Activated T-cell treated with anti-CD3 and anti-CD28 coated beads for 1 hour (primary cell): ENCODE measurements around the gene MAP3K19.
"Not testable (repeated sequence)": the region's sequence is repeated elsewhere in the genome, so short reads cannot be mapped to it uniquely, and the experiment has no call there.

Source experiments
- DNase-seq: peaks from one replicate; pipeline ENCODE4 v3.0.0-alpha.2; 2020; ENCODE audit warnings: low read depth

The MAP3K19 gene

GRCh38 chr2:135047300-135047699, at the start of gene MAP3K19:
Gene MAP3K19 (minus strand): TSS chr2:135047447. CDS start chr2:135024647, 22,800 bp downstream.
- no peak for DNase-seq

GRCh38 chr2:135096665-135097446, 49.6 kb upstream of the MAP3K19 start:
- DNase-seq: no peak

- DNase-seq: no peak
These were observed 48.3 kb upstream of the MAP3K19 start for GRCh38 chr2:135095591-135095990.

GRCh38 chr2:135094508-135094907, 47.3 kb upstream of the MAP3K19 start:
- no peak for DNase-seq

- no peak for DNase-seq
These were observed 46.6 kb upstream of the MAP3K19 start for GRCh38 chr2:135093670-135094330.

- no peak for DNase-seq
These were observed 45.9 kb upstream of the MAP3K19 start for GRCh38 chr2:135093193-135093592.

- DNase-seq: no peak
These were observed 44.4 kb upstream of the MAP3K19 start for GRCh38 chr2:135091681-135092080.

- DNase-seq: not testable (repeated sequence)
These were observed 42.4 kb upstream of the MAP3K19 start for GRCh38 chr2:135089597-135089996.

- no peak for DNase-seq
These were observed 39.0 kb upstream of the MAP3K19 start for GRCh38 chr2:135086222-135086621.

GRCh38 chr2:135078417-135078816, 31.2 kb upstream of the MAP3K19 start:
- DNase-seq: no peak

GRCh38 chr2:135076556-135076955, 29.3 kb upstream of the MAP3K19 start:
- DNase-seq: no peak

- DNase-seq: no peak
These were observed 27.0 kb upstream of the MAP3K19 start for GRCh38 chr2:135074216-135074615.

GRCh38 chr2:135072125-135072997, 25.1 kb upstream of the MAP3K19 start:
- DNase-seq: no peak

GRCh38 chr2:135066710-135067109, 19.5 kb upstream of the MAP3K19 start:
- DNase-seq: no peak

GRCh38 chr2:135064149-135064548, 16.9 kb upstream of the MAP3K19 start:
- DNase-seq: no peak

- DNase-seq: no peak
These were observed 16.0 kb upstream of the MAP3K19 start for GRCh38 chr2:135063210-135063609.

- DNase-seq: no peak
These were observed 12.3 kb upstream of the MAP3K19 start for GRCh38 chr2:135059577-135059976.

- no peak for DNase-seq
These were observed 9.5 kb upstream of the MAP3K19 start for GRCh38 chr2:135056790-135057189.

- DNase-seq: no peak
These were observed 8.0 kb upstream of the MAP3K19 start for GRCh38 chr2:135055182-135055786.

GRCh38 chr2:135052997-135053474, 5.8 kb upstream of the MAP3K19 start:
- DNase-seq: no peak

GRCh38 chr2:135052042-135052876, 5.0 kb upstream of the MAP3K19 start, which contains the start of gene RAB3GAP1:
Gene RAB3GAP1 (plus strand): TSS chr2:135052292. CDS start chr2:135052308, 16 bp downstream.
- peak; percentile 80 for DNase-seq
